Gastrocnemius medialis (tissue), 4 donors: Measurements from ENCODE around the gene CHST9. TPM values are rescaled to one million over a fixed set of nuclear protein-coding genes. Genes with fewer than 3 reads are reported as not detected.

Experiments
- ATAC-seq, 2 donors: fragments of 150-250 bp; one replicate each; pipeline ENCODE4 v1.9.1; 2016
- DNase-seq, 2 donors: peaks; one replicate each; pipeline ENCODE4 v3.0.0-alpha.2; 2019
- H3K27ac ChIP-seq, 4 donors: fragments of 200-600 bp; sonication (generic); 1 replicate in 1 of 4; 2 replicates in 3 of 4; pipeline ENCODE4 v1.5.1; 2016 to 2018; ENCODE audit warnings: mild to moderate bottlenecking in 2 of 4, moderate library complexity in 1 of 4
- H3K27me3 ChIP-seq, 3 donors: fragments of 200-600 bp; sonication (generic) in 2 of 3; 1 replicate in 1 of 3; 2 replicates in 2 of 3; pipeline versions ENCODE4 v1.5.1 to v1.6.0; 2016 to 2019; ENCODE audit warnings: mild to moderate bottlenecking in 1 of 3, moderate library complexity in 1 of 3
- H3K36me3 ChIP-seq, 2 donors: fragments of 200-600 bp; sonication (generic) in 1 of 2; one replicate each; pipeline ENCODE4 v1.5.1; 2017 to 2018
- H3K4me1 ChIP-seq, 2 donors: fragments of 200-600 bp; sonication (generic) in 1 of 2; one replicate each; pipeline ENCODE4 v1.5.1; 2016 to 2017; ENCODE audit warnings: mild to moderate bottlenecking in 2 of 2
- H3K4me3 ChIP-seq, 4 donors: fragments of 200-600 bp; sonication (generic) in 3 of 4; 1 replicate in 1 of 4; 2 replicates in 3 of 4; pipeline ENCODE4 v1.5.1; 2016 to 2019; ENCODE audit warnings: mild to moderate bottlenecking in 2 of 4
- H3K9me3 ChIP-seq, 3 donors: fragments of 200-600 bp; sonication (generic) in 2 of 3; 1 replicate in 1 of 3; 2 replicates in 2 of 3; pipeline ENCODE4 v1.5.1; 2016 to 2019
- CTCF ChIP-seq, 5 experiments: fragments of 450-650 bp in 3 of 5; fragments of 200-600 bp in 2 of 5; sonication (generic) in 2 of 5; IDR thresholded peaks in 4 of 5; conservative IDR thresholded peaks in 1 of 5; 1 replicate in 4 of 5; 2 replicates in 1 of 5; pipeline ENCODE4 v1.5.1; 2016 to 2019; ENCODE audit warnings: antibody characterized with exemption in 5 of 5, mild to moderate bottlenecking in 3 of 5, moderate library complexity in 3 of 5
- POLR2A ChIP-seq, 2 donors: fragments of 450-650 bp; IDR thresholded peaks; one replicate each; pipeline ENCODE4 v1.6.1; 2017; ENCODE audit warnings: antibody characterized with exemption in 2 of 2, mild to moderate bottlenecking in 2 of 2, moderate library complexity in 2 of 2
- in situ Hi-C, 4 donors: fragments of 200-750 bp; cut with MboI; loops; one replicate each; pipeline versions ENCODE4 v1.15.0 to v1.8.0; 2017; ENCODE audit warnings: low sequenced_read_pairs in 4 of 4
- intact Hi-C: fragments of 100-400 bp; cut with DNase I; formaldehyde crosslinking; loops from one replicate; pipeline ENCODE4 v1.15.1; 2023; ENCODE audit warnings: low total_unique reads
- total RNA-seq, 4 donors: library from RNA; depleted of rRNA; stranded (reverse); fragments of >200 nt; gene quantifications; one replicate each; pipeline versions ENCODE4 v1.1.0 to v1.2.3, GENCODE V29; 2016

The CHST9 gene
- total RNA-seq, 4 donors from 2014 or later: 0.07 TPM; not detected in 3

- Histone ChIP-seq H3K27me3 (no peaks in the 10 kb centered on the region), H3K4me1 (peaks cover 9 to 10% of the 10 kb centered on the region in 2 donors), H3K9me3 (no peaks in the 10 kb centered on the region), H3K4me3 (no peak overlapping the region), H3K36me3 (no peaks in the 10 kb centered on the region), H3K27ac (no peak overlapping the region)
- no peak for ATAC-seq
- intact Hi-C loops (loop anchor here (10.0 kb wide), 1 partner anchor 47 kb away; no protein-coding TSS in a partner anchor), in situ Hi-C loops (no loop called here)
- TF ChIP-seq POLR2A (IDR thresholded peaks at IDR 0.05): no peak
- no peak for TF ChIP-seq CTCF (IDR thresholded peaks at IDR 0.05 in 4 of 5, conservative IDR thresholded peaks at IDR 0.05 in 1 of 5)
- DNase-seq: no peak
Observed at GRCh38 chr18:26941584-26941983, 243.5 kb downstream of the CHST9 start.

GRCh38 chr18:26940744-26941398, 244.2 kb downstream of the CHST9 start:
- H3K9me3 ChIP-seq: no peaks in the 10 kb centered on the region
- TF ChIP-seq POLR2A (IDR thresholded peaks at IDR 0.05) (no peak), CTCF (IDR thresholded peaks at IDR 0.05 in 4 of 5, conservative IDR thresholded peaks at IDR 0.05 in 1 of 5) (no peak)
- H3K27me3 ChIP-seq: no peaks in the 10 kb centered on the region
- intact Hi-C loops: loop anchor here (10.0 kb wide), 1 partner anchor 46 kb away; no protein-coding TSS in a partner anchor
- no peaks in the 10 kb centered on the region for H3K36me3 ChIP-seq
- no peak overlapping the region for H3K4me3 ChIP-seq
- peaks cover 9 to 10% of the 10 kb centered on the region in 2 donors for H3K4me1 ChIP-seq
- no peak for ATAC-seq
- no peak overlapping the region for H3K27ac ChIP-seq
- DNase-seq: no peak
- in situ Hi-C loops: no loop called here

GRCh38 chr18:26931659-26932058, 253.4 kb downstream of the CHST9 start:
- Histone ChIP-seq H3K4me3 (no peak overlapping the region), H3K36me3 (no peaks in the 10 kb centered on the region), H3K9me3 (no peaks in the 10 kb centered on the region), H3K27me3 (no peaks in the 10 kb centered on the region), H3K4me1 (no peaks in the 10 kb centered on the region), H3K27ac (no peak overlapping the region)
- intact Hi-C loops (no loop called here), in situ Hi-C loops (no loop called here)
- ATAC-seq: no peak
- TF ChIP-seq CTCF (IDR thresholded peaks at IDR 0.05 in 4 of 5, conservative IDR thresholded peaks at IDR 0.05 in 1 of 5): no peak
- DNase-seq: no peak

- intact Hi-C loops (no loop called here), in situ Hi-C loops (no loop called here)
- no peak for TF ChIP-seq CTCF (IDR thresholded peaks at IDR 0.05 in 4 of 5, conservative IDR thresholded peaks at IDR 0.05 in 1 of 5)
- no peak for TF ChIP-seq POLR2A (IDR thresholded peaks at IDR 0.05)
- ATAC-seq: no peak
- H3K9me3 ChIP-seq: no peaks in the 10 kb centered on the region
- DNase-seq: no peak
- H3K27ac ChIP-seq: no peak overlapping the region
- no peaks in the 10 kb centered on the region for H3K36me3 ChIP-seq
- peaks cover 0 to 2% of the 10 kb centered on the region in 2 donors for H3K4me1 ChIP-seq
- H3K4me3 ChIP-seq: no peak overlapping the region
- H3K27me3 ChIP-seq: no peaks in the 10 kb centered on the region
Observed at GRCh38 chr18:26930630-26931029, 254.5 kb downstream of the CHST9 start.
